HT1080 (cell line): Measurements from ENCODE around the gene RNF19B. TPM values are rescaled to one million over a fixed set of nuclear protein-coding genes. Genes with fewer than 3 reads are reported as not detected.
A peak's percentile ranks its signal among the peaks of the same experiment; 100 is the strongest.
"Not testable (repeated sequence)": the region's sequence is repeated elsewhere in the genome, so short reads cannot be mapped to it uniquely, and the experiment has no call there.

Experiments used
- DNase-seq: peaks from one replicate; pipeline ENCODE4 v3.0.0-alpha.2; 2015; ENCODE audit warnings: low read depth
- total RNA-seq: library from RNA; depleted of rRNA; stranded (reverse); fragments of >200 nt; shearing (Covaris generic); gene quantifications from 2 replicates; pipeline ENCODE4 v1.2.3, GENCODE V29; 2014

Gene RNF19B
- total RNA-seq, 1 experiment from 2014 or later, result 27.0 TPM

DNA sequence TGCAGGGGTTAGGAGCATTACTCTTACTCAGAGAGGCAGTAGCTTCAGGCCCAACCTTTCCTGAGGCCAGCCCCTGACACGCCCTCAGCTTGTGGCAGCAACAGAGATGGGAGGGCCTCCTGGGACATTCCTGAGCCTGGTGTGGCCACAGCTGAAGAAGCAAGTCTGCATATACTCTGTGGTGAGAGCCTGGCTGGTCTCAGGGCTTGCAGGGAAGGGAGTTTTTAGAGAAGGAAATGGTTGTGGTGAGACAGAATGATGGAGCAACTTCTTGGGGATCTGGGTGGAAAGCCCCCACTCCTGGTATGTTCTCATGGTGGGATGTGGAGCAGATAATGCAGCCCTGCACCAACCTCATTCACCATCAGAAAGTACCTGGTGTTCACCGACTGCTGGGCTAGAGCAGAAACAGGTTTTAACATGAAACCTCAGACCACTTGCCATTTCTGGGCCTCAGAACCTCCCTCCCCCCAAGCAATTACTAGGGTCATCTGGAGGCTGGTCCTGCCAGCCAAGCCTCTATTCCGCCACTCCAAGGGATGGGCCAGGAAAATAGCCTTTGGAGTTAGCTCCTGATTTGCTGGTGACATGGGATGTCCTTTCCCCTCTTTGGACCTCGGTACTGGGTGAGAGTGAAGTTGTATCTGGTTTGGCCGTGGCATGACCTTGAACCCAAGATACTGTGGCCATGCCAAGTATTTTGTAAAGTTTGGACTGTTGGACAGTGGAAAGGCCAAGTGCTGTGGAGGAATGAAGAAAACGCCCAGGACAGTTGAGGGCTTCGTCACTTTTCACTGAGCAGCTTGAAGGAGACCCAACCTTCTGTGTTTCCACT lies 28.1 kb upstream of the RNF19B start:
- peak; percentile 96 for DNase-seq

DNA sequence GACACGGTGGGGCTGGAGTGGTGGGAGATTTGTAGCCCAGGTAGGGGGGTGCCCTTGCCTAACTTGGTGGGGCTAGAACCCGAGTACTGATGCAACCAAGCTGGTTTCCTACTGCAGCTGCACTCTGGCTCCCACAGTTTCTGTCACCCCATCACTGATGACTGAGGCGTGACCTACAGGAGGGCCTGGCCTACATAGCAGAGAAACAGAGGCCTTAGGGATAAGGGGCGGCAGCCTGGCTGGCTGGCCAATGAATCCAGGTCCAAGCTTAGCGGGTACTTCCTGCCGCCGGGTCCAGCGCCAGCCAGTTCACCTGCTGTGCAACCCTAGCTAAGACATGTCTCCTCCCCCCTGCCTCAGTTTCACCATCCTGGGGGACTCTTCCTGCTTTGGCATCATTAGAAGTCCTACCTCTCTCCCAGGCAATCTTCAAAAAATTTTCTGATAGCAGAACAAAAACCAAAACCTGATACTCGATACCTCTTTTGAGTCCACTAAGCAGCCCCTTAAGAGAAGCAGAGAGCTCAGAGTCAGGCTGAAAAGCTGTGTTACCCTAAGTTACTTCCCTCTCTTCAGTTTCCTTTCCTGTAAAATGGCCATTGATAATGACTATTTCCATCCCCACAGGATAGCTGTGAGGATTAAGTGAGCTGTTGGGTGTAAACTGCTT lies 27.3 kb upstream of the RNF19B start:
- no peak for DNase-seq

DNA sequence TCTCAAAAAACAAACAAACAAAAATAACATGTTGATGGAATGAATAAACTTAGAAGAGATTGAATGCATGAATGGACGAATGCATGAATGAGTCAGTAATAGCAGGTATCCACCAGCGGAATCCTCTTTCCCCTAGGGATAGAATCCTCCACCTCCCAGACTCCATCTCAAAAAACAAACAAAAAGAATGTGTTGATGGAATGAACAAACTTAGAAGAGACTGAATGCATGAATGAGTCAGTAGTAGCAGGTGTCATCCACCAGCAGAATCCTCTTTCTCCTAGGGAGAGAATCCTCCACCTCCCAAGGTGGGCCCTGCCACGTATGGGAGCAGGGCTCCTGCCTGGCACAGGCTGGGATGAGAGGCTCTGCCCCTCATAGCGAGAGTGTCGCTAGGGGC lies 26.8 kb upstream of the RNF19B start:
- no peak for DNase-seq

GRCh38 chr1:32990887-32991286 lies 26.3 kb upstream of the RNF19B start:
- DNase-seq, result no peak

DNA sequence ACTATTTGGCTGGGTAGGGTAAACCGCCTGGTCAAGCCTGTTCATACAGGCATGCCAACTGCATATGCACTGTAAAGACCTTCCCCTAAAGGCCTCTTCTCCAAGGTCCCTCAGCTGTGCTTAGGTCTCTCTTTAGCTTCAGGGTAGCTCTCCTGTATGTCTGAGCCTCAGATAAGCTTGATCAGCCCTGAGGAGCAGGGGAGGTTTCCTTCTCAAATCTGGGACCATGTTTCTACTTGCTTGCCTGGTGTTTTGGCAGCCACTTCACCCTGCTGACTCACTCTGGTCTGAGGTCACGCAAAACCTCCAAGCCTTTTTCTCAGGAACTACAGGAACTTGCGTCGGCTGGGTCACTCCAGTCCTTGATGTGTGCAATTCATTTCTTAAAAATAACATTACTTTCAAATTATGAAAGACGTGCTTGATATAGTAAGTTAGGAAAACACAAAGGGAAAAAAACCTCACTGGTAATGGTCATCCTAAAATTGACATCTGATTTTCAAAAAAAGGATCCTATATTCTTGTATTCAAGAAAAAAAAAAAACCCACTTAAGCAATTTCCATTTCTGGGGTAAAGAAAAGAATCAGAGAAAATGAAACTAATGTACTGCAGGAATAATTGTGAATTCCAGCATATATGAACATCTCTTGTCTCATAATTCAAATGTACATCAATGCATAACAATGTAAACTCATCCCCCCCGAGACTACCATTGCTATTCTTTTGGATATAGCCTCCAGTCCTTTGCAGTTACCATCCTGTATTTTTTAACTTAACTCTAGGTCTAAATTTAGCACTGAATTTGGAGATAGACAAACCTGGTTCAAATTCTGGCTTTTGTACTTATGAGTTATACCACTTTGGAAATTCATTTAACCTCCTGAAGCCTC lies 24.8 kb upstream of the RNF19B start:
- peak; percentile 92 for DNase-seq

DNA sequence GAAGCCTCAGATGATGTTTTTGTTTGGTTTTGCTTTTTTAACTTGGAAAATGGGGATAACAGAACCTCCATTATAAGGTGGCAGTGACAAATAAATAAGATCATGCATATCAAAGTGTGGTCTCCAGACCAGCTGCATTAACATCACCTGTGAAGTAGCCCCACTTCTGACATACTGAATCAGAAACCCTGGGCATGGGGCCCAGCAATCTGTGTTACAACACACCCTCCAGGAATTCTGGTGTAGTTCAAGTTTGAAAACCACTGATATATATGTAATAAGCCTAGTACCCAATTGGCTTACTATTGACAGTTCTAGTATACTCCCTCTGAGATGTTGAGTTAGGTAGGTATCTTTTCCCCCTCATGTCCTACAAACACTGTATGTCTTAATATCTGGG lies 24.1 kb upstream of the RNF19B start:
- DNase-seq, result peak; percentile 62

GRCh38 chr1:32985226-32985625 lies 20.6 kb upstream of the RNF19B start:
- DNase-seq, result no peak

DNA sequence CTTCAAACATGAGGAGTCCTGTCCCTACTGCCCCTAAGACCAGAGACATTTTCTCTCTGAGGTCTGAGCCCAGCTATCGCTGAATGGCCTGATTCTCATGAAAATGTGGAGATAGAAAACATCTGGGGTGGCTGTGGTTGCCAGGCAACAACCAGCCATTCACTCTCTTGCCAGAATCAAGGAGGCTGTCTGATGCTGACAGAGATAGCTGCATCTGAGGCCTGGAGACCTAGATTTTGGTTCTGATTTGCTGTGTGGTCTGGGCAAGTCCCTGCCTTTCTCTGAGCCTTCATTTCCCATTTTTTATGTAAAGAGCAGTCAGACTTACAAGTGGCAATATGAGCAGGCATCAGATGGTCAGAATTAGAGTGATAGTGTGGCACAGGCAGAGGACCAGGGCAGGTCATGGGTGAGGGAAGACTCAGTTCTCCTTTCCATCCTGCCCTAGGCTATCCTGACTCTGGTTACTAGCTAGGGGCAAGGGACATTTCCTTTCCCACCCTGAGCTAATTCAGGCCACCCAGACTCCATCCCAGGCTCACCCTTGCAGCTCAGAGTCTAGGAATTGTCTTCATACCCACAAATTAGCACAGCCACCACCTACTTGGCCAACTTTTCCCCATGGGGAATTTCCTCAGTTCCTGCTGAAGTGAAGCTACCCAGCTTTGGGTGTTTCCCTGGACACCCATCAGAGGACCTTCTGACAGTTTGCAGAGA lies 20.0 kb upstream of the RNF19B start:
- no peak for DNase-seq

- DNase-seq, result no peak
These were observed 19.5 kb upstream of the RNF19B start for GRCh38 chr1:32984090-32984454.

DNA sequence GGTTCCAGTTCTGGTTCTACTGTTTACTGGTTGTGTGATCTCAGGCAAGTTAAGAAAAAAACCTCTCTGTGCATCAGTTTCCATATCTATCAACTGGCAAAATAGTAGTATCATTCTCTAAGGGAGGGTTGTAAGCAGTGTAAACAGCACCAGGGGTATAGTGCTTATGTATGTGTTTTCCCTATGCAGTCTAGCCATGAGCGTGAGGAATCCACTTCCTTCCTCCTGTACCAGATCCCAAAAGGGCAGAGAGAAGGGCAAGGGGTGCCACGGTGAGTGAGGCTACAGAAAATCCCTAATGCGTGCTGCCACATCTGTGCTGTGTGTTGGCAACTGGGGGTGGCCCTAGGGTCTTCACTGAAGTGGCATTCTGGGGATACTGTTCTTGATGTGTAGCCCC lies 18.4 kb upstream of the RNF19B start:
- DNase-seq, result no peak

GRCh38 chr1:32981003-32981901 lies 16.6 kb upstream of the RNF19B start:
- peak; percentile 96 for DNase-seq

DNA sequence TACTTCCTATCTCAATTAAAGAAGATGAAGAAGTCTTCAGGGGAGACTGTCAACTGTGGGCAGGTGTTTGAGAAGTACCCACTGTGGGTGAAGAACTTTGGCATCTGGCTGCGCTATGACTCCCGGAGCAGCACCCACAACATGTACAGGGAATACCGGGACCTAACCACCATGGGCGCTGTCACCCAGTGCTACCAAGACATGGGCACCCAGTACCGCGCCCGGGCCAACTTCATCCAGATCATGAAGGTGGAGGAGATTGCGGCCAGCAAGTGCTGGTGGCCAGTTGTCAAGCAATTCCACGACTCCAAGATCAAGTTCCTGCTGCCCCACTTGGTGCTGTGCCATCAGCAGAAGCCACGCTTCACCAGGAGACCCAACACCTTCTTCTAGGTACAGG lies 15.5 kb upstream of the RNF19B start:
- no peak for DNase-seq

GRCh38 chr1:32978854-32979253 lies 14.2 kb upstream of the RNF19B start:
- no peak for DNase-seq

GRCh38 chr1:32977546-32978087 lies 13.0 kb upstream of the RNF19B start:
- DNase-seq, result no peak

GRCh38 chr1:32975055-32975454 lies 10.4 kb upstream of the RNF19B start:
- not testable (repeated sequence) for DNase-seq

DNA sequence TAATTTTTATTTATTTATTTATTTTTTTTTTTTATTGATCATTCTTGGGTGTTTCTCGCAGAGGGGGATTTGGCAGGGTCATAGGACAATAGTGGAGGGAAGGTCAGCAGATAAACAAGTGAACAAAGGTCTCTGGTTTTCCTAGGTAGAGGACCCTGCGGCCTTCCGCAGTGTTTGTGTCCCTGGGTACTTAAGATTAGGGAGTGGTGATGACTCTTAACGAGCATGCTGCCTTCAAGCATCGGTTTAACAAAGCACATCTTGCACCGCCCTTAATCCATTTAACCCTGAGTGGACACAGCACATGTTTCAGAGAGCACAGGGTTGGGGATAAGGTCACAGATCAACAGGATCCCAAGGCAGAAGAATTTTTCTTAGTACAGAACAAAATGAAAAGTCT lies 8.8 kb upstream of the RNF19B start:
- not testable (repeated sequence) for DNase-seq

DNA sequence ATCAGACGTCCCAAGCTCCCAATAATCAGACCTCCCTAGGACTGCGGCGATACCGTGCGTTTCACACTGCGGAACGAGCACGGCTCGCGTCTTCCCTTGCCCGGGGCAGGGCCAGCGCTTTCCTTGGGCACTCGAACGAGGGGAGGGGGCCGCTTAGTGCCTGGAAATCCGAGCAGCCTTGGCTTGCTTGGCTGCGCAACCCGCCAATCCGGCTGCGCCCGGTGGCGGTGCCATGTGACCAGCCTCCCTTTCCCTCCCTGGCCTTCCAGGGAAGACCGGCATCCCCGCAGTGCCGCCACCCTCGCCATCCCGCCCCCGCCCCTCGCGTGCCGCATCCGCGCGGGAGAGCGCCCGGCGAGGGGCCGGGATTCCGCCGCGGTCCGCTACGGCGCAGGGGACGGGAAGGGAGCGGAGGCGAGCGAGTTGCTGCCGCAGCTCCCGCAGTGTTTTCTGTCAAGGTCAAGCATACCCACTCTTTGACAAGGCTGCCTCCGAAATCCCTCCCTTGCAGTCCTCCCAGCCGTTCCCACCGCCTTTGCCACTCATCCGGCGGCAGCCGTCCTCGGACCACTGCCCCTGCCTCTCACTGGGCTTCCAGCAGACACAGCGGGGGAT lies 8.3 kb upstream of the RNF19B start:
- DNase-seq, result no peak

GRCh38 chr1:32971576-32971975 lies 7.0 kb upstream of the RNF19B start:
- DNase-seq, result no peak

DNA sequence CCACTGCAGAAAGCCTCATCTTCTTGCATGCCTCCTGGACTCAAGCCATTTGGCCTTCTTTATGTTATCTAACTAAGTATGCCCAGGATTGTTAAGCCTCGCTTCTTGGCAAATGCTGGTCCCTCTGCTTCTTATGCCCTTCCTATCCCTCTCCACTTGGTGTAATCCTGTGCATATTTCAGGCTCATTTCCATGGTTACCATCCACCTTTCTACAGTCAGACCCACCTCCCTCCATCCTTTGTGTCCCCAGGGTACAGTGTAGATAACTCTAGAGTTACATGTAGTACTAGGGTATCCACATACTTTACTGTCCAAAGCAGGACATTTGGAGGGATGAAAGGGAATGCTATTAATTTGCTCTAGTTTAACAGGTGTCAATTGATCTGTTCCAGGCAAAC lies 6.5 kb upstream of the RNF19B start:
- no peak for DNase-seq

DNA sequence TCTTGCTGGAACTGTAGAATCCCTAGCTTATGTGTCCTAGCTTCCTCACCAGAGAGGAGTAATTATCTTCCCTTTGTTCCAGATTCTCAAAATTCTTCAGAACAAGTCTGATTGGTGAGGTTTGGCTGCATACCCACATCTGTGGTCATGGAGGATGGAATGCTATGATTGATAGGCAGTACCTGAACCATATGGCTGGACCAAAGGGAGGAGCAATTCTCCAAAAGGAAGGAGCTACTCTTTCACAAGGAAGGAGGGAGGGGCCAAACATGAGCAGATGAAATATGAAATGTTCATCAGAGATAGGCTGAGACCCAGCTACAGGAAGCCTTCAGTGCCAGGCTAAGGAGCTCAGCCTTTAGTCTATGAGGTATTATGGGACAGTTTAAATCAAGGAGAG lies 5.0 kb upstream of the RNF19B start:
- no peak for DNase-seq
